Esophagus muscularis mucosa (tissue), 4 donors: Measurements from ENCODE around the gene BPTF.
"Not testable (repeated sequence)": the region's sequence is repeated elsewhere in the genome, so short reads cannot be mapped to it uniquely, and the experiment has no call there.

Experiments used
- CTCF ChIP-seq, 3 experiments: fragments of 200-600 bp in 2 of 3; fragments of 450-650 bp in 1 of 3; sonication (generic) in 2 of 3; IDR thresholded peaks; one replicate each; pipeline ENCODE4 v1.5.1; 2017 to 2019; ENCODE audit warnings: antibody characterized with exemption in 3 of 3, mild to moderate bottlenecking in 2 of 3, moderate library complexity in 1 of 3
- EP300 ChIP-seq: sonication (generic); formaldehyde crosslinking; IDR thresholded peaks from one replicate; pipeline ENCODE4 v1.6.1; 2017; ENCODE audit warnings: antibody characterized with exemption
- POLR2A ChIP-seq: fragments of 450-650 bp; IDR thresholded peaks from one replicate; pipeline ENCODE4 v1.6.1; 2017; ENCODE audit warnings: antibody characterized with exemption, moderate library complexity, mild to moderate bottlenecking, low read depth
- POLR2AphosphoS5 ChIP-seq, 2 donors: sonication (generic); formaldehyde crosslinking; IDR thresholded peaks; one replicate each; pipeline ENCODE4 v1.6.1; 2017; ENCODE audit warnings: antibody characterized with exemption in 2 of 2

GRCh38 chr17:67825627-67826601 is 611 bp downstream of the BPTF start:
- not testable (repeated sequence) for TF ChIP-seq EP300; CTCF (IDR thresholded peaks at IDR 0.05); POLR2A; POLR2AphosphoS5 (IDR thresholded peaks at IDR 0.05)
